Erythroblast (primary cell): ENCODE results near the gene CD82.

ENCODE experiments used
- GATA1 ChIP-seq: IDR thresholded peaks from 2 replicates; pipeline ENCODE4 v1.6.1; 2011; ENCODE audit warnings: low read depth, mild to moderate bottlenecking, control low read depth, low read length, moderate library complexity
- POLR2A ChIP-seq: IDR thresholded peaks from 2 replicates; pipeline ENCODE4 v1.6.1; 2011; ENCODE audit warnings: mild to moderate bottlenecking, low read length

DNA sequence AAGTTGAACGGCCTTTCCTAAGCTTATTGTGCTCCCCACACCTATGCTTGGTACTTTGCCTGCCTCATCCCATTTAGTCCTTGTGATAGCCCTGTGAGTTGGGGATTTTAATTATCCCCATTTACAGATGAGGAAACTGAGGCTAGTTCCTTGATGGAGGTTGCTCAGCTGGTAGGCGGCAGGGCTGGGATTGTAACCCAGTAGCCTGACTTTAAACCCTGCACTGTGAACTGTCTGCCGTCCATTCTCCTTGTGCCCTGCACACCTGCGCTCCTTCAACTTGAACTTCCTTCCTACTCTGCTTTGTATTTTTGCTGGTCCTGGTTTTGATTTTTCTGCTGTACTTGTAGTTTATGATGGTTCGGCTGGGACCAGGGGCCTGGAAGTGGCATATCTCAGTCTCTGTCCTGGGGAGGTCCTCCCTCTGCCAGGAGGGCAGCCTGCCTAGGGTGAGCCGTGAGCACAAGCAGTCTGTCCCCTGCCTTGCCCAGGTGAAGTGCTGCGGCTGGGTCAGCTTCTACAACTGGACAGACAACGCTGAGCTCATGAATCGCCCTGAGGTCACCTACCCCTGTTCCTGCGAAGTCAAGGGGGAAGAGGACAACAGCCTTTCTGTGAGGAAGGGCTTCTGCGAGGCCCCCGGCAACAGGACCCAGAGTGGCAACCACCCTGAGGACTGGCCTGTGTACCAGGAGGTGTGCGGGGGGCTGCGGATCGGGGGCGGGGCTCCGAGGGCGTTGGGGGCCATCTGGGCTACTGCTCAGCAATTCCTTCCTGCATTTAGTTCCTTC, 52.4 kb downstream of the CD82 start:
- TF ChIP-seq POLR2A (no peak), GATA1 (no peak)
